NCI-H2029 (cell line): ENCODE measurements around the gene GALNTL6.
"Not testable (repeated sequence)": the region's sequence is repeated elsewhere in the genome, so short reads cannot be mapped to it uniquely, and the experiment has no call there.

Experiments used
- DNase-seq: peaks from one replicate; lab custom pipeline; 2025; lab: John Stamatoyannopoulos, UW

The GALNTL6 gene

DNA sequence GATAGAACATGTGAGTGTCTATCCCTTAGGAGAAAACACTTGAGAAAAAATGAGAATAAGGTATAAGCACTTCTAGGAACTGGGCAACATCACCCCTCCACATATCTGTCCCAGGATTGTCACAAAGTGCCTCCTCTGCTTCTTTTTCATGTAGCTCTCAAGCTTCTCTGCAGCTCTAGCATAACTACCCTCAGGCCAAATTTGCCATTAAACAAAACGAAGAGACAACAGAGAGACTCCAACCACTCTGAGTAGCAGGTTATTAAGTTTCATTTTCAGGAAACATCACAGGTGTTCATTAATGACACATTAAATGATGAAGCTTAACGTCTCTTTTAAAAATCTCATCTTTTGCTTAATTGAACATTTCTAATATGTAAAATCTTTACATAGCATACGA is 580.0 kb downstream of the GALNTL6 start:
- no peak for DNase-seq

GRCh38 chr4:172404676-172405075 is 591.5 kb downstream of the GALNTL6 start:
- no peak for DNase-seq

DNA sequence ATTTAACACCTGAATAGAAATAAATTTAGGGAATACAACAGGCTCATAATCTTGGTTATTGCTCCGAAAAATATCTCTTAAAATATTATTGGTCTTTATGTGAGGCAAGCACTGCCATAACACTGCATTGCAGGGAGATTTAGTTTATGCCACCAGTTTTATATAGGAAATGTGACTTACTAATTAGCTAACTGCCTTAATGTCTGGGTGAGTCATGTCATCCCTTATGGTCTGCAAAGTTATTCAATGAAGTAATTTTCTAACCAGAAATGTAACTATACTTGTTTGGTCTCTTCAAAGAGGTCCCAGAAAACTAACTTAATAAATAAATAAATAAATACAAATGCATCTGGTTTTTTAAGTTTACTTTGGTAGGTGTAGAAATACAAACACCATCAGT is 597.2 kb downstream of the GALNTL6 start:
- no peak for DNase-seq

GRCh38 chr4:172411149-172411548 is 597.9 kb downstream of the GALNTL6 start:
- no peak for DNase-seq

GRCh38 chr4:172412851-172413580 is 599.8 kb downstream of the GALNTL6 start:
- DNase-seq = no peak

GRCh38 chr4:172428979-172429378 is 615.8 kb downstream of the GALNTL6 start:
- DNase-seq = not testable (repeated sequence)

DNA sequence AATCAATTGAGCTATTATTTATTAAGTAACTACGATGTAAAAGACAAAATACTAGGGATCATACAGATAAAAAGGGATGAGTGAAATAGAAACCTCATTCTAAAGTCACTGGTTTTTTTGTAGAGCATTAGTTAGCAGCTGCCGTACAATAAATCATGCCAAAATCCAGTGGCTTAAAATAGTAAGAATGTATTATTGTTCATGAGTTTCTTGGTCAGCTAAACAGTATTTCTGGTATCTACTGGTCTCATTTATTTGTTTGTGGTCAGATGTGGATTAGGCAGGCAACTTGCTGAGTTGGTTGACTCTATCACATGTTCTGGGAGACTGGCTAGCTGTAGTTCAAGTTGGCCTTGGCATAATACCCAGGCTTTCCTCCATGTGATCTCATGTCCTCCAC is 667.3 kb downstream of the GALNTL6 start:
- DNase-seq = no peak

DNA sequence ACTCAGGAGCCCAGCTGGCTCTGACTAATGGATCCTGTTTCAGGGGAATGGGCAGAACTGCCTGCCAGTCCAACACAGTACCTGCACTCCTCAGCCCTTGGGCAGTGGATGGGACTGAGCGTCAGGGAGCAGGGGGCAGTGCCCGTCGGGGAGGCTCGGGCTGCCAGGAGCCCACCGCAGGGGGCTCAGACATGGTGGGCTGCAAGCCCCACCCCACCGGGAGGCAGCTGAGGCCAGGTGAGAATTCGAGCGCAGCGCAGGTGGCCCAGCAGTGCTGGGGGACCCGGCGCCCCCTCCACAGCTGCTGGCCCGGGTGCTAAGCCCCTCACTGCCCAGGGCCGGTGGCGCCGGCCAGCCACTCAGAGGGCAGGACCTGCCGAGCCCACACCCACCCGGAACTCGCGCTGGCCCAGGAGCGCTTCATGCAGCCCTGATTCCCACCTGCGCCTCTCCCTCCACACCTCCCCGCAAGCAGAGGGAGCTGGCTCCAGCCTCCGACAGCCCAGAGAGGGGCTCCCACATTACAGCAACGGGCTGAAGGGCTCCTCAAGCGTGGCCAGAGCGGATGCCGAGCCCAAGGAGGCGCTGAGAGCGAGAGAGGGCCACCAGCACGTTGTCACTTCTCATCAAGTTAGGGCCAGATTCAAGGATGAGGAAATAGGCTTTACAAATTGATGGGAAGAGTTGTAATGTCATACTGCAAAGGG is 668.8 kb downstream of the GALNTL6 start:
- DNase-seq = no peak

DNA sequence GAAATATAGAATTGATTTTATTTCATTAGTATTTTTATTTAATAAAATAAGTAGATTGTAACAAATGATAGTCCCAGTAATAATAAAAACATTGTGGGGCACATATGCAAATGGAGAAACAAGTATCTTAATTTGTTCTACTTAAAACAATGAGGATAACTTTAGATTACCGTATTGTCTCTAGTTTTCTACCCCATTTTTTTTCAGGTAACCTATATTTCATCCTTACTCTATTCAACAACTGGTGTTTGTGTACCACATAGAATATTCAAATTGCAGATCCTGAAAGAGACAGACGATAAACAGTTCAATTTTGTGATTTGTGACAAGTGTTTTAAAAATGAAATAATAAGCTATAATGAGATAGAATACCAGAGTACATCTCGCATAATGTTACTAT is 671.8 kb downstream of the GALNTL6 start:
- no peak for DNase-seq

DNA sequence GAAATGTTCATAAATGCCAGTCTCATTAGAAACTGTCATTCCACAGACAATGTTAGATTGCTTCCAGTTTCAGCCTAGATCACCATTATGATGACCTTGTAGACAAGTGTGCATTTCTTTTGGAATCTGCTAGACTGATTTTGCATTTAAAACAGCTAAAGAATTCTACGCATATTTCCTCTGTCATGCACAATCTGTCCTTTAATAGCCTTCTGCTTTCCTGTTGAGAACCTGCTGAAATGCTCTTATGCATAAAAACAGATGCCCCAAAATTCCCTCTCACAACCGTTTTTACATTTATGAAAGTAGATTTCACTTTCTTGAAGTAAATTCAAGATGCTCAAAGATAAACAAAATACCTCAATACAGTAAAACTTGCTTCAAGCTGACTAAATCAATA is 673.3 kb downstream of the GALNTL6 start:
- no peak for DNase-seq

- DNase-seq = no peak
Measured at GRCh38 chr4:172489861-172490260, 676.7 kb downstream of the GALNTL6 start.

- DNase-seq = no peak
Measured at GRCh38 chr4:172495769-172496168, 682.6 kb downstream of the GALNTL6 start.

- DNase-seq = no peak
Measured at GRCh38 chr4:172497321-172497720, 684.1 kb downstream of the GALNTL6 start.

DNA sequence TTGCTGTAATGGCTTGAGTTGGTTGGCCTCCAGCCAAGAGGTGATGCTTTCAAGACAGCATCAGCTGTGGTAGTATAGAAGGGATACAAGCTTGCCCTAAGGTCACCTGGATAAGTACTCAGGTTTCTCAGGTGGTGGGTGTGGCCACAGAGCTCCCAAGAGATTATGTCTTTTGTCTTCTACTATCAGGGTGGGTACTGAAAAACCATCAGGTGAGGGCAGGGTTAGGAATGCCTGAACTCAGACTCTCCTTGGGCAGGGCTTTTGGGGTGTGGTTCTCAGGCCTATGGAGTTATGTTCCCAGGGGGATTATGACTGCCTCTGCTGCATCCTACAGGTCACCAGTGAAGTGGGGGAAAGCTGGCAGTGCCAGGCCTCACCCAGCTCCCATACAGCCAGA is 700.8 kb downstream of the GALNTL6 start:
- DNase-seq = no peak

DNA sequence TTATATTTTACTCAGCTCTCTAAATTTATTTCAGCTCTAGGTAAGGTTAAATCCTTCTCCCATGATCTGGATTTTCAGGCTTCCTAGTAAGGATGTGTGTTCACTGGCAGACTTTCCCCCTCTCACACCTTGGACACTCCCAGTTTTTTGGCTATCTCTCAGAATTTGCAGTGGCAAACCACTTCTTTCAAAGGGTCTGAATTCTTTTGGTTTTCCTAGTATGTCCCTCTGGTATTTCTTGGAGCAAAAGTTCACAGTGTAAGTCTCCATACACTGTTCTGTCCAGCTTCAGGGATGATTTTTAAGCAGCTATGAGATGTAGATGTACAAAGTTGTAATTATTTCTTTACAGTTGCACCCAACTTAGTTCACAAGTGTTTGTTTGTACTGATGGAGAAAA is 701.6 kb downstream of the GALNTL6 start:
- no peak for DNase-seq

DNA sequence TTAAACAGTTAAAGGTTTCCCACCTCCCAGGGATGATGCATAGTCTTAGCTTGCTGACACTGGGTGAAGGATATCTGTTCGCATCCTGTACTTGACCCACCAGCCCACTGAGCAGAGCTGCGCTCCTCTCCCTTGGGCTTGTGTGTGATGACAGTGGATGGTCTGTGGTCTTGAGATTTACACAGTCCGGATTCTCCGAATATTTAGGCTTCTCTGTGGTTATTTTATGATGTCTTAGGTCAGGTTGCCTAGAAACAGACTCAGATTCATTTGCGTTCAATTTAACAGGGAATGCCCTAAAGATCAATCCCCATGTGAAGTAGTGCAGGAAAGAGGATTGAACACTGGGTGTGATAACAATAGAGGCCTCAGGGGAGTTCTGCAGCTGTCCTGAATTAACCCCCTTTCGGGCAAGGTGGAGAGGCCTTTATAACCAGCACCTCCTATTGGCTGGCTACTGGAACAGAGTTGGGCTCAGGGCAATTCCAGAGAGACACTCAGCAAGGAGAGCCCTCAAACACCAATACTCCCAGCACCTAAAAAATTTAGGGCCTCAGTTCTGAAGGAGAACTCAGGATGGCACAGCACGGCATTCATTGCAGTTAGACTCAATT is 702.2 kb downstream of the GALNTL6 start:
- no peak for DNase-seq

GRCh38 chr4:172517391-172517790 is 704.2 kb downstream of the GALNTL6 start:
- no peak for DNase-seq

- DNase-seq = no peak
Measured at GRCh38 chr4:172521248-172521647, 708.0 kb downstream of the GALNTL6 start.

DNA sequence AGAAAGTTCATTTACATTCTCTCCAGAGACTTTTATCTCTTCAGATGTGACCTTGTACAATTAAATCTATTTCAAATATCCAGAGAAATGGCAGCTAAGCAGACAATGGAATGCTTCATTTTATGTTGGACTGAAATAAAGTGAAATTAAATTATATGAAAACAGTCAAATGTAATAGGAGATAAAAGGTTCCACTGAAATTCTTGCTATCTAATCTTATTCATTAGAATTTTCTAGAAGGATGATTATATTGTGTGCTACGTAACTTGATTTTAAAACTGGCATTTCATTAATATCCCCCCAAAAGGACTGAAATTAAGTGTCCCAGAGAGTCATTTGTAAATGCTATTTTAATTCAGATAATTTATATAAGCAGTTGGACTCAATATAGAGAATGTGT is 708.5 kb downstream of the GALNTL6 start:
- no peak for DNase-seq

- DNase-seq = no peak
Measured at GRCh38 chr4:172543249-172543648, 730.0 kb downstream of the GALNTL6 start.

- DNase-seq = no peak
Measured at GRCh38 chr4:172546782-172547181, 733.6 kb downstream of the GALNTL6 start.

DNA sequence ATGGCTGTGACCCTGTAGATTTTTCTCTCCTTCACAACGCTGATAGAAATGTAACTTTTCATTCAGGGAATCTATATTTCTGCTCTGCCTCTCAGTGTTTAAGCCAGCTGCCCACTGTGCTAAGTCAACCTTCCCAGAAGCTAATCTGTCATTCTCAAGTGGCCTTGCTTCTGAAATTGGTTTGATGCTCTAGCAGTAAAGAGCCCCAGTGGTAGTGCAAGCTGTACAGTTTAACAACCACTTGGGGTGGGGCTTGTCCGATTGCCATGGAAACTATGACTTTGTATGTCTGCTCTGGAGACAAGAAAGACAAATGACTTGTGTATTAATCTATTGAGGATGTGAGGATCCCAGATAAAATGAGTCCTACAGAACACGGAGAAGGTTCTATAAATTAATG is 734.5 kb downstream of the GALNTL6 start:
- no peak for DNase-seq

- no peak for DNase-seq
Measured at GRCh38 chr4:172553216-172553615, 740.0 kb downstream of the GALNTL6 start.
